MM.1S (cell line): Measurements from ENCODE around the gene KRT34.

Experiments
- DNase-seq: peaks from one replicate; pipeline ENCODE4 v3.0.0-alpha.2; 2015
- H2AFZ ChIP-seq: fragments of 300-600 bp; sonication (generic); 2 replicates; pipeline ENCODE4 v1.6.0; 2016; ENCODE audit warnings: antibody characterized with exemption, low read length
- H3F3A ChIP-seq: fragments of 300-600 bp; sonication (generic); 2 replicates; pipeline ENCODE4 v1.6.1; 2016; ENCODE audit warnings: mild to moderate bottlenecking, antibody characterized with exemption, low read length, moderate library complexity, mixed read lengths; ENCODE audit not compliant: insufficient read depth
- H3K27ac ChIP-seq: fragments of 300-600 bp; sonication (generic); 2 replicates; pipeline ENCODE4 v1.5.1; 2016; ENCODE audit warnings: mild to moderate bottlenecking, low read length
- H3K27me3 ChIP-seq: fragments of 300-600 bp; sonication (generic); replicated peaks from 2 replicates; pipeline ENCODE4 v1.6.0; 2016; ENCODE audit warnings: low read length; ENCODE audit not compliant: insufficient read depth
- H3K36me3 ChIP-seq: fragments of 300-600 bp; sonication (generic); replicated peaks from 2 replicates; pipeline ENCODE4 v1.6.1; 2016; ENCODE audit warnings: mild to moderate bottlenecking, low read length, mixed read lengths; ENCODE audit not compliant: insufficient read depth
- H3K4me1 ChIP-seq: fragments of 300-600 bp; sonication (generic); 2 replicates; pipeline ENCODE4 v1.6.1; 2016; ENCODE audit warnings: low read length, mixed read lengths
- H3K4me2 ChIP-seq: fragments of 300-600 bp; sonication (generic); 2 replicates; pipeline ENCODE4 v1.6.0; 2016; ENCODE audit warnings: low read depth, low read length
- H3K4me3 ChIP-seq: fragments of 300-600 bp; sonication (generic); 2 replicates; pipeline ENCODE4 v1.5.1; 2016; ENCODE audit warnings: low read length, mixed read lengths
- H3K79me2 ChIP-seq: fragments of 300-600 bp; sonication (generic); 2 replicates; pipeline ENCODE4 v1.6.1; 2016; ENCODE audit warnings: mixed run types, low read length, mixed read lengths
- H3K9ac ChIP-seq: fragments of 300-600 bp; sonication (generic); 2 replicates; pipeline ENCODE4 v1.6.1; 2016; ENCODE audit warnings: low read length, mixed read lengths
- H3K9me2 ChIP-seq: fragments of 300-600 bp; sonication (generic); replicated peaks from 2 replicates; pipeline ENCODE4 v1.6.1; 2016; ENCODE audit warnings: mild to moderate bottlenecking, low read length, mixed read lengths; ENCODE audit not compliant: insufficient read depth
- H3K9me3 ChIP-seq: fragments of 300-600 bp; sonication (generic); replicated peaks from 2 replicates; pipeline ENCODE4 v1.6.1; 2016; ENCODE audit warnings: mild to moderate bottlenecking, low read length, mixed read lengths; ENCODE audit not compliant: insufficient read depth
- H4K20me1 ChIP-seq: fragments of 300-600 bp; sonication (generic); 2 replicates; pipeline ENCODE4 v1.6.1; 2016; ENCODE audit warnings: mild to moderate bottlenecking, low read length, moderate library complexity, mixed read lengths; ENCODE audit not compliant: insufficient read depth
- CTCF ChIP-seq: fragments of 300-600 bp; sonication (generic); IDR thresholded peaks from 2 replicates; pipeline ENCODE4 v1.5.1; 2016; ENCODE audit warnings: antibody characterized with exemption, low read length, mixed read lengths
- EZH2 ChIP-seq: fragments of 300-600 bp; sonication (generic); optimal IDR thresholded peaks from 2 replicates; pipeline ENCODE3; 2017; ENCODE audit warnings: low read depth, mild to moderate bottlenecking, antibody characterized with exemption, low read length, mixed read lengths
- EZH2phosphoT487 ChIP-seq: fragments of 300-600 bp; sonication (generic); IDR thresholded peaks from 2 replicates; pipeline ENCODE4 v1.6.1; 2018; ENCODE audit warnings: antibody characterized with exemption, low read length

KRT34 gene

DNA sequence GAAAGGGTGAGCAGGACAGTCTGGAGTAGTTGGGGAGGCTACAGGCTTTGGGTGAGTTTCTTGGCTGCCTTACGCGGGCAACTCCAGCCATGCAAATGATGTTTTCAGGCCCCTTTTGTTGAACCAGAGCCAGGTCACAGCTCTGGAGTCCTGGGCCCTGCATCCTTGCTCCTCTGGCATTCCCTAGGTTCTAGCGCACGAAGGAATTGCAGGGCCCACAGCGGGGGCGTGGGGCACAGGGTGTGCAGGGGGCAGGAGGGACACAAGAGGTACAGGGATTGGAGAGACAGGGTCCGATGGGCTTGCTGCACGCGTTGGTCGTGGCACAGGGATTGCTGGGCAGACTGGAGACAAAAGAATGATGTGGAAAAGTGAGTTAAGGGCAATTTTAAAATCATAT, 11.7 kb upstream of the KRT34 start:
- Histone ChIP-seq H4K20me1 (no peaks in the 10 kb centered on the region), H3K4me1 (no peaks in the 10 kb centered on the region), H3K27me3 (0 out of 2 replicates have a peak, but pooled peaks cover 4% of the 10 kb centered on the region), H3K27ac (no peak overlapping the region), H3K79me2 (no peaks in the 10 kb centered on the region), H3K4me2 (no peak overlapping the region), H3K36me3 (no peaks in the 10 kb centered on the region), H3F3A (no peaks in the 10 kb centered on the region), H2AFZ (no peak overlapping the region), H3K4me3 (no peak overlapping the region), H3K9me2 (no peaks in the 10 kb centered on the region), H3K9me3 (no peaks in the 10 kb centered on the region), H3K9ac (no peak overlapping the region)
- no peak for DNase-seq
- TF ChIP-seq CTCF (no peak), EZH2 (no peak), EZH2phosphoT487 (no peak)

GRCh38 chr17:41393294-41393693, 11.2 kb upstream of the KRT34 start:
- H4K20me1 ChIP-seq = no peaks in the 10 kb centered on the region
- no peak overlapping the region for H3K4me3 ChIP-seq
- no peaks in the 10 kb centered on the region for H3K9me2 ChIP-seq
- no peak overlapping the region for H2AFZ ChIP-seq
- 0 out of 2 replicates have a peak, but pooled peaks cover 4% of the 10 kb centered on the region for H3K27me3 ChIP-seq
- H3K9ac ChIP-seq = no peak overlapping the region
- H3K4me2 ChIP-seq = no peak overlapping the region
- no peaks in the 10 kb centered on the region for H3F3A ChIP-seq
- no peak overlapping the region for H3K27ac ChIP-seq
- TF ChIP-seq CTCF (no peak), EZH2phosphoT487 (no peak), EZH2 (no peak)
- no peaks in the 10 kb centered on the region for H3K79me2 ChIP-seq
- H3K4me1 ChIP-seq = no peaks in the 10 kb centered on the region
- no peaks in the 10 kb centered on the region for H3K36me3 ChIP-seq
- no peak for DNase-seq
- no peaks in the 10 kb centered on the region for H3K9me3 ChIP-seq

DNA sequence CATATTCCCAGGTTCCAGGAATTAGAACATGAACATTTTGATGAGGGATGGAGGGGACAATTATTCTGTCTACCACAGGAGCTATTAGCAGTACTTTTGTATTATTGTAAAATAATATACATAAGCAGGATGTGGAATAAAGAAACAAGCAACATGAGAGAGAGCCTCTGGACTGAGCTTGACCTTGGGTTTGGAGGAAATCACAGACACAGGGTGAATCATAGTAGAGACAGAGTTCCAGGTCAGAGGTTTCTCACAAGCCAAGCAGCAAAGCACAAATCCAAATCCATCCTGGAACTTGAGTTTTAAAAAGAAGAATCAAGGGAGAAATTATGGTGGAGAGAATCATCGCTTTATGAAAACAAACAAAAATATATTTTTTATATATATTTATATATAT, 10.2 kb upstream of the KRT34 start:
- H3K9me2 ChIP-seq = no peaks in the 10 kb centered on the region
- H3K9ac ChIP-seq = no peak overlapping the region
- no peaks in the 10 kb centered on the region for H3K36me3 ChIP-seq
- no peak overlapping the region for H2AFZ ChIP-seq
- H3F3A ChIP-seq = no peaks in the 10 kb centered on the region
- H3K27ac ChIP-seq = no peak overlapping the region
- no peak overlapping the region for H3K4me3 ChIP-seq
- TF ChIP-seq EZH2phosphoT487 (no peak), CTCF (no peak), EZH2 (no peak)
- H3K9me3 ChIP-seq = no peaks in the 10 kb centered on the region
- no peak for DNase-seq
- H3K79me2 ChIP-seq = no peaks in the 10 kb centered on the region
- 0 out of 2 replicates have a peak, but pooled peaks cover 4% of the 10 kb centered on the region for H3K27me3 ChIP-seq
- no peaks in the 10 kb centered on the region for H4K20me1 ChIP-seq
- H3K4me2 ChIP-seq = no peak overlapping the region
- H3K4me1 ChIP-seq = no peaks in the 10 kb centered on the region

DNA sequence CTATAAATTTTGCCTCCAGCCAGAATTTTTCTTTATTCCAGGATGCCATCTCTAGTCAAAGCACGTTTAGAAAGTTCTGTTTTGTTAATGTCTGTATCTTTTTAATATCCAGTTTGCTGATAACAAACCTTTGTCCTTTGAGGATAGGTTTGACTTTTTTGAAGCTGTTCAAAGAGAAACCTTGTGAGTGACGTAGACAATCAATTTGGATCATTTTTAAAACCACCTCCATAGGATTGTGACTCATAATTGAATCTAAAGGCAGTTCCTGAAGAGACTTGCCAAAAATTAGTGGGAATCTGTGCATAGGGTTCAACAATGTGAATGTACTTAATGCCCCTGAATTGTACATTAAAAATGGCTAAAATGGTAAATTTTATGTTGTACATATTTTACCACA, 9.4 kb upstream of the KRT34 start:
- no peak for DNase-seq
- Histone ChIP-seq H3K79me2 (no peaks in the 10 kb centered on the region), H2AFZ (no peak overlapping the region), H3K27ac (no peak overlapping the region), H4K20me1 (no peaks in the 10 kb centered on the region), H3K4me1 (no peaks in the 10 kb centered on the region), H3K4me3 (no peak overlapping the region), H3K9me3 (no peaks in the 10 kb centered on the region), H3K36me3 (no peaks in the 10 kb centered on the region), H3K9ac (no peak overlapping the region), H3K4me2 (no peak overlapping the region), H3K27me3 (0 out of 2 replicates have a peak, but pooled peaks cover 4% of the 10 kb centered on the region), H3K9me2 (no peaks in the 10 kb centered on the region), H3F3A (no peaks in the 10 kb centered on the region)
- TF ChIP-seq EZH2 (no peak), CTCF (no peak), EZH2phosphoT487 (no peak)
